GM12878 (cell line): ENCODE data around the gene PRTFDC1. TPM values are rescaled to one million over a fixed set of nuclear protein-coding genes. Genes with fewer than 3 reads are reported as not detected.

Source experiments
- ATAC-seq: fragments of 200-7000 bp; cut with Tn5 transposase; 3 replicates; pipeline ENCODE4 v1.9.1; 2020; ENCODE audit warnings: mild to moderate bottlenecking, moderate library complexity
- BruUV-seq: library from RNA; stranded (reverse); fragments of 400-500 nt; replicated peaks from 2 replicates; lab custom pipeline; 2021; lab: Mats Ljungman, UMichigan
- CTCF ChIA-PET: fragments of 300-600 bp; sonication (Branson Sonifier 250); formaldehyde crosslinking; extraction: SDS; loops from one replicate; lab custom pipeline; 2021; ENCODE audit warnings: inconsistent platforms; lab: Yijun Ruan, JAX
- POLR2A ChIA-PET: fragments of 350-600 bp; formaldehyde crosslinking; extraction: SDS; loops from one replicate; lab custom pipeline; 2021; ENCODE audit warnings: inconsistent platforms; lab: Charles Lee
- RAD21 ChIA-PET: fragments of 300-600 bp; sonication (Branson Sonifier 250); formaldehyde crosslinking; loops from one replicate; lab custom pipeline; 2023; ENCODE audit warnings: antibody characterized with exemption; ENCODE audit not compliant: unreplicated experiment; lab: Charles Lee
- SMC1A ChIA-PET: fragments of 300-600 bp; sonication (Branson Sonifier 250); formaldehyde crosslinking; loops from one replicate; lab custom pipeline; 2023; ENCODE audit not compliant: unreplicated experiment, uncharacterized antibody; lab: Charles Lee
- DNase-seq: peaks from one replicate; pipeline ENCODE4 v3.0.0-alpha.2; 2011; ENCODE audit warnings: low read depth, low spot score
- FAIRE-seq: peaks from 3 replicates; lab custom pipeline; 2011; peaks lifted over from hg19 to GRCh38; lab: Jason Lieb, UNC
- H2AFZ ChIP-seq: 2 replicates; pipeline ENCODE4 v1.6.0; 2011; ENCODE audit warnings: low read depth, low read length, control low read depth; ENCODE audit not compliant: control insufficient read depth
- H3K27ac ChIP-seq: 2 replicates; pipeline ENCODE4 v1.5.1; 2011; ENCODE audit warnings: control low read depth; ENCODE audit not compliant: control insufficient read depth, insufficient read depth
- H3K27me3 ChIP-seq, 2 experiments: replicated peaks in 1 of 2; 2 replicates each; pipeline versions ENCODE4 v1.6.0 to v1.6.1; 2011; ENCODE audit warnings: low read length in 1 of 2; ENCODE audit not compliant: control insufficient read depth in 2 of 2, insufficient read depth in 2 of 2
- H3K36me3 ChIP-seq, 2 experiments: 2 replicates each; pipeline ENCODE4 v1.5.1; 2011; ENCODE audit warnings: low read length in 1 of 2; ENCODE audit not compliant: control insufficient read depth in 2 of 2, insufficient read depth in 2 of 2
- H3K4me1 ChIP-seq: 2 replicates; pipeline ENCODE4 v1.6.1; 2011; ENCODE audit warnings: mild to moderate bottlenecking, low read length, moderate library complexity, mixed read lengths; ENCODE audit not compliant: control insufficient read depth, insufficient read depth
- H3K4me2 ChIP-seq: 2 replicates; pipeline ENCODE4 v1.6.0; 2011; ENCODE audit warnings: control low read depth; ENCODE audit not compliant: control insufficient read depth, insufficient read depth
- H3K4me3 ChIP-seq: fragments of 200-600 bp; sonication (generic); 2 replicates; pipeline ENCODE4 v1.5.1; 2016
- H3K79me2 ChIP-seq: 2 replicates; pipeline ENCODE4 v1.6.0; 2011; ENCODE audit warnings: low read length; ENCODE audit not compliant: control insufficient read depth, insufficient read depth
- H3K9ac ChIP-seq: 2 replicates; pipeline ENCODE4 v1.8.0; 2011; ENCODE audit warnings: low read length, control low read depth, mixed read lengths; ENCODE audit not compliant: control insufficient read depth, insufficient read depth
- H3K9me3 ChIP-seq: replicated peaks from 3 replicates; pipeline ENCODE4 v1.5.1; 2011; ENCODE audit warnings: mild to moderate bottlenecking, low read length; ENCODE audit not compliant: control insufficient read depth, insufficient read depth
- H4K20me1 ChIP-seq: 2 replicates; pipeline ENCODE4 v1.6.0; 2011; ENCODE audit not compliant: control insufficient read depth, insufficient read depth
- BRCA1 ChIP-seq: IDR thresholded peaks from 2 replicates; pipeline ENCODE4 v1.6.1; 2011; ENCODE audit warnings: low read depth, low read length, improper control_type of control experiment
- CBX5 ChIP-seq: sonication (generic); IDR thresholded peaks from 2 replicates; pipeline ENCODE4 v1.6.1; 2016; ENCODE audit warnings: low read depth, moderate library complexity, mild to moderate bottlenecking, inconsistent platforms
- CEBPB ChIP-seq, 2 experiments: fragments of 150-350 bp in 1 of 2; IDR thresholded peaks; 2 replicates each; pipeline ENCODE4 v1.6.1; 2012 to 2014; ENCODE audit warnings: low read depth in 2 of 2, low read length in 2 of 2, borderline replicate concordance in 1 of 2, inconsistent platforms in 1 of 2
- CHD2 ChIP-seq: IDR thresholded peaks from 2 replicates; pipeline ENCODE4 v1.6.1; 2011; ENCODE audit warnings: low read depth, low read length, improper control_type of control experiment, borderline replicate concordance
- GATAD2B ChIP-seq: fragments of 450-650 bp; conservative IDR thresholded peaks from 2 replicates; pipeline ENCODE4 v1.6.1; 2017; ENCODE audit warnings: low read depth, mild to moderate bottlenecking, moderate library complexity
- MYB ChIP-seq: fragments of 150-350 bp; IDR thresholded peaks from 2 replicates; pipeline ENCODE4 v1.6.1; 2014; ENCODE audit warnings: mild to moderate bottlenecking, low read depth, low read length, borderline replicate concordance
- NFIC ChIP-seq: IDR thresholded peaks from 2 replicates; pipeline ENCODE4 v1.6.1; 2012; ENCODE audit warnings: low read depth, mild to moderate bottlenecking, inconsistent platforms, low read length, moderate library complexity
- NFYB ChIP-seq: IDR thresholded peaks from 2 replicates; pipeline ENCODE4 v1.6.1; 2011; ENCODE audit warnings: low read depth, mild to moderate bottlenecking, low read length, improper control_type of control experiment, moderate library complexity; ENCODE audit not compliant: insufficient read depth
- POLR2AphosphoS2 ChIP-seq: IDR thresholded peaks from 2 replicates; pipeline ENCODE4 v1.6.1; 2011; ENCODE audit warnings: low read depth, mild to moderate bottlenecking, low read length, improper control_type of control experiment, moderate library complexity
- RELA ChIP-seq: fragments of 450-650 bp; IDR thresholded peaks from 2 replicates; pipeline ENCODE4 v1.8.0; 2014; ENCODE audit warnings: borderline replicate concordance; ENCODE audit not compliant: partially characterized antibody
- RUNX3 ChIP-seq: IDR thresholded peaks from 2 replicates; pipeline ENCODE4 v1.6.1; 2012; ENCODE audit warnings: low read length, inconsistent platforms
- SKIL ChIP-seq: fragments of 450-650 bp; IDR thresholded peaks from 2 replicates; pipeline ENCODE4 v1.6.1; 2017; ENCODE audit warnings: mild to moderate bottlenecking, low read depth, inconsistent platforms; ENCODE audit not compliant: poor library complexity, severe bottlenecking
- SMARCA5 ChIP-seq: fragments of 450-650 bp; IDR thresholded peaks from 2 replicates; pipeline ENCODE4 v1.6.1; 2017; ENCODE audit warnings: mild to moderate bottlenecking
- SREBF2 ChIP-seq: IDR thresholded peaks from 2 replicates; pipeline ENCODE4 v1.6.1; 2012; ENCODE audit warnings: mild to moderate bottlenecking, low read length
- WRNIP1 ChIP-seq: IDR thresholded peaks from 2 replicates; pipeline ENCODE4 v1.6.1; 2011; ENCODE audit warnings: low read depth, low read length, improper control_type of control experiment, borderline replicate concordance
- ZNF217 ChIP-seq: fragments of 450-650 bp; IDR thresholded peaks from 2 replicates; pipeline ENCODE4 v1.6.1; 2017; ENCODE audit warnings: antibody characterized with exemption, mild to moderate bottlenecking
- WGBS: methylation state at CpG from one replicate; pipeline ENCODE4 v1.1.6; 2016; ENCODE audit warnings: low lambda C conversion rate; ENCODE audit not compliant: insufficient replicate concordance, insufficient coverage; ENCODE audit errors: missing lambda C conversion rate; 5-methylcytosine and 5-hydroxymethylcytosine counted together
- in situ Hi-C: fragments of 300-500 bp; cut with MboI; formaldehyde crosslinking; loops from 9 replicates; pipeline ENCODE4 v1.14.3; 2018; ENCODE audit warnings: mixed read lengths
- intact Hi-C: fragments of 100-400 bp; cut with micrococcal nuclease; formaldehyde crosslinking; loops from one replicate; pipeline ENCODE4 v1.14.2; 2022; ENCODE audit not compliant: unreplicated experiment
- polyA plus RNA-seq, 11 experiments: library from polyadenylated mRNA; depleted of rRNA in 4 of 11; unstranded in 6 of 11; stranded (reverse) in 5 of 11; fragments of >200 nt; fragmentation: Nextera tagmentation in 4 of 11; fragmentation: Illumina TruSeq in 1 of 11; extraction: Ambion mirVana in 4 of 11; extraction: Trizol in 1 of 11; gene quantifications; 1 replicate in 1 of 11; 2 replicates in 10 of 11; pipeline versions ENCODE4 v1.2.1 to v1.2.3, GENCODE V29; 2011 to 2016; ENCODE audit warnings: inconsistent platforms in 2 of 11, missing spikeins in 2 of 11, low read depth in 1 of 11
- total RNA-seq, 4 experiments: library from RNA; depleted of rRNA in 3 of 4; stranded (reverse); fragments of >200 nt in 3 of 4; fragmentation: Illumina TruSeq in 1 of 4; extraction: Trizol in 1 of 4; gene quantifications; 2 replicates each; pipeline versions ENCODE4 v1.2.1 to v1.2.3, GENCODE V29; 2013 to 2021
- TF ChIP-seq, protein P1 (sequence below): IDR thresholded peaks from 2 replicates; pipeline ENCODE4 v1.6.1; 2012; ENCODE audit warnings: low read depth, low read length, improper control_type of control experiment
- TF ChIP-seq, protein P2 (sequence below): IDR thresholded peaks from 2 replicates; pipeline ENCODE4 v1.6.1; 2012; ENCODE audit warnings: improper control_type of control experiment, low read depth, low read length; ENCODE audit not compliant: insufficient replicate concordance

PRTFDC1 gene
- total and polyA plus RNA-seq, 10 of the 15 experiments (the other 5 are each of a cell fraction or from before 2014, with no cell fraction given) = 5.5 to 17.3 (median 11.3) TPM

GRCh38 chr10:24873281-24873683 is 79.1 kb downstream of the PRTFDC1 start:
- RAD21 ChIA-PET = no interaction called here
- Histone ChIP-seq H3K9ac (no peak overlapping the region), H3K79me2 (no peaks in the 10 kb centered on the region), H4K20me1 (no peaks in the 10 kb centered on the region), H3K27me3 (no peaks in the 10 kb centered on the region), H3K27ac (no peak overlapping the region), H3K4me3 (no peak overlapping the region), H3K9me3 (peaks cover 3% of the 10 kb centered on the region), H3K36me3 (no peaks in the 10 kb centered on the region), H2AFZ (no peak overlapping the region), H3K4me1 (no peaks in the 10 kb centered on the region), H3K4me2 (no peak overlapping the region)
- intact Hi-C loops (loop anchor here (5.0 kb wide), 1 partner anchor 41 kb away; no protein-coding TSS in a partner anchor), in situ Hi-C loops (no loop called here)
- no peak for TF ChIP-seq NFYB
- no peak for TF ChIP-seq POLR2AphosphoS2
- TF ChIP-seq NFIC = no peak
- no peak for TF ChIP-seq BRCA1
- no peak for TF ChIP-seq CBX5
- TF ChIP-seq SMARCA5 = no peak
- TF ChIP-seq GATAD2B = no peak
- TF ChIP-seq, protein P1, sequence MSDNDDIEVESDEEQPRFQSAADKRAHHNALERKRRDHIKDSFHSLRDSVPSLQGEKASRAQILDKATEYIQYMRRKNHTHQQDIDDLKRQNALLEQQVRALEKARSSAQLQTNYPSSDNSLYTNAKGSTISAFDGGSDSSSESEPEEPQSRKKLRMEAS = no peak
- no peak for TF ChIP-seq MYB
- TF ChIP-seq CEBPB (IDR thresholded peaks at IDR 0.05; ENCODE audit: borderline replicate concordance in 1 of 2, low read depth in 2 of 2, low read length in 2 of 2) = no peak
- TF ChIP-seq, protein P2, sequence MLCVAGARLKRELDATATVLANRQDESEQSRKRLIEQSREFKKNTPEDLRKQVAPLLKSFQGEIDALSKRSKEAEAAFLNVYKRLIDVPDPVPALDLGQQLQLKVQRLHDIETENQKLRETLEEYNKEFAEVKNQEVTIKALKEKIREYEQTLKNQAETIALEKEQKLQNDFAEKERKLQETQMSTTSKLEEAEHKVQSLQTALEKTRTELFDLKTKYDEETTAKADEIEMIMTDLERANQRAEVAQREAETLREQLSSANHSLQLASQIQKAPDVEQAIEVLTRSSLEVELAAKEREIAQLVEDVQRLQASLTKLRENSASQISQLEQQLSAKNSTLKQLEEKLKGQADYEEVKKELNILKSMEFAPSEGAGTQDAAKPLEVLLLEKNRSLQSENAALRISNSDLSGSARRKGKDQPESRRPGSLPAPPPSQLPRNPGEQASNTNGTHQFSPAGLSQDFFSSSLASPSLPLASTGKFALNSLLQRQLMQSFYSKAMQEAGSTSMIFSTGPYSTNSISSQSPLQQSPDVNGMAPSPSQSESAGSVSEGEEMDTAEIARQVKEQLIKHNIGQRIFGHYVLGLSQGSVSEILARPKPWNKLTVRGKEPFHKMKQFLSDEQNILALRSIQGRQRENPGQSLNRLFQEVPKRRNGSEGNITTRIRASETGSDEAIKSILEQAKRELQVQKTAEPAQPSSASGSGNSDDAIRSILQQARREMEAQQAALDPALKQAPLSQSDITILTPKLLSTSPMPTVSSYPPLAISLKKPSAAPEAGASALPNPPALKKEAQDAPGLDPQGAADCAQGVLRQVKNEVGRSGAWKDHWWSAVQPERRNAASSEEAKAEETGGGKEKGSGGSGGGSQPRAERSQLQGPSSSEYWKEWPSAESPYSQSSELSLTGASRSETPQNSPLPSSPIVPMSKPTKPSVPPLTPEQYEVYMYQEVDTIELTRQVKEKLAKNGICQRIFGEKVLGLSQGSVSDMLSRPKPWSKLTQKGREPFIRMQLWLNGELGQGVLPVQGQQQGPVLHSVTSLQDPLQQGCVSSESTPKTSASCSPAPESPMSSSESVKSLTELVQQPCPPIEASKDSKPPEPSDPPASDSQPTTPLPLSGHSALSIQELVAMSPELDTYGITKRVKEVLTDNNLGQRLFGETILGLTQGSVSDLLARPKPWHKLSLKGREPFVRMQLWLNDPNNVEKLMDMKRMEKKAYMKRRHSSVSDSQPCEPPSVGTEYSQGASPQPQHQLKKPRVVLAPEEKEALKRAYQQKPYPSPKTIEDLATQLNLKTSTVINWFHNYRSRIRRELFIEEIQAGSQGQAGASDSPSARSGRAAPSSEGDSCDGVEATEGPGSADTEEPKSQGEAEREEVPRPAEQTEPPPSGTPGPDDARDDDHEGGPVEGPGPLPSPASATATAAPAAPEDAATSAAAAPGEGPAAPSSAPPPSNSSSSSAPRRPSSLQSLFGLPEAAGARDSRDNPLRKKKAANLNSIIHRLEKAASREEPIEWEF = no peak
- TF ChIP-seq SKIL = no peak
- no peak for TF ChIP-seq SREBF2
- TF ChIP-seq ZNF217 = no peak
- no peak for TF ChIP-seq WRNIP1
- no peak for TF ChIP-seq RUNX3
- no peak for TF ChIP-seq CHD2
- no peak for TF ChIP-seq RELA
- BruUV-seq = no TSS peak
- no peak for DNase-seq
- SMC1A ChIA-PET = interaction anchor here (1.0 kb wide), 1 partner anchor 27 kb away, joined by 3 read pairs; no protein-coding TSS in a partner anchor
- WGBS = 51% methylated on average over 4 of the region's 4 CpGs
- FAIRE-seq = peak; percentile 18
- POLR2A ChIA-PET = no interaction called here
- CTCF ChIA-PET = interaction anchor here (1.2 kb wide), 1 partner anchor 353 kb away, joined by 3 read pairs; no protein-coding TSS in a partner anchor
- no peak for ATAC-seq
